Uterus (tissue), 4 donors: ENCODE data around the gene DISP3. TPM values are rescaled to one million over a fixed set of nuclear protein-coding genes. Genes with fewer than 3 reads are reported as not detected.

Experiments used
- DNase-seq, 2 donors: peaks; one replicate each; pipeline ENCODE4 v3.0.0-alpha.2; 2019 to 2020
- H3K27ac ChIP-seq, 2 donors: fragments of 200-600 bp; sonication (generic); 1 replicate in 1 of 2; 2 replicates in 1 of 2; pipeline ENCODE4 v1.5.1; 2016 to 2018
- H3K27me3 ChIP-seq, 2 donors: fragments of 200-600 bp; sonication (generic); one replicate each; pipeline ENCODE4 v1.5.1; 2018 to 2019; ENCODE audit warnings: control low read depth in 1 of 2
- H3K36me3 ChIP-seq, 2 donors: fragments of 200-600 bp; sonication (generic); one replicate each; pipeline ENCODE4 v1.5.1; 2019; ENCODE audit warnings: control low read depth in 1 of 2
- H3K4me1 ChIP-seq, 2 donors: fragments of 200-600 bp; sonication (generic); one replicate each; pipeline ENCODE4 v1.5.1; 2018 to 2019; ENCODE audit warnings: control low read depth in 1 of 2
- H3K4me3 ChIP-seq, 2 donors: fragments of 200-600 bp; sonication (generic); 1 replicate in 1 of 2; 2 replicates in 1 of 2; pipeline ENCODE4 v1.5.1; 2018 to 2019; ENCODE audit warnings: mild to moderate bottlenecking in 1 of 2
- H3K9me3 ChIP-seq, 2 donors: fragments of 200-600 bp; sonication (generic); one replicate each; pipeline ENCODE4 v1.5.1; 2019; ENCODE audit warnings: control low read depth in 1 of 2
- CTCF ChIP-seq, 4 experiments: fragments of 200-600 bp in 2 of 4; fragments of 450-650 bp in 2 of 4; sonication (generic) in 2 of 4; IDR thresholded peaks; one replicate each; pipeline ENCODE4 v1.5.1; 2016 to 2019; ENCODE audit warnings: antibody characterized with exemption in 4 of 4, mild to moderate bottlenecking in 2 of 4, moderate library complexity in 1 of 4
- POLR2A ChIP-seq, 2 donors: fragments of 450-650 bp; IDR thresholded peaks; one replicate each; pipeline ENCODE4 v1.6.1; 2016; ENCODE audit warnings: antibody characterized with exemption in 2 of 2, mild to moderate bottlenecking in 1 of 2, moderate library complexity in 1 of 2
- intact Hi-C: fragments of 100-400 bp; cut with DNase I; formaldehyde crosslinking; loops from one replicate; pipeline ENCODE4 v1.15.1; 2023; ENCODE audit warnings: low total_unique reads
- total RNA-seq, 4 donors: library from RNA; depleted of rRNA in 3 of 4; stranded (reverse); fragments of >200 nt in 3 of 4; gene quantifications; one replicate each; pipeline versions ENCODE4 v1.1.0 to v1.2.4, GENCODE V29; 2014 to 2023
- donor health status: DM: yes; HTN: yes; CAD: no.

DISP3 gene
- under 1 TPM in 2 of 4 donors, not detected in 2; 0.09 to 0.90 TPM for total RNA-seq

- Histone ChIP-seq H3K27ac (no peak within 1 kb of the TSS), H3K36me3 (no peaks in the 10 kb centered on the region), H3K4me3 (peak within 1 kb of the TSS; percentile 11), H3K4me1 (peaks cover 0 to 15% of the 10 kb centered on the region in 2 donors), H3K27me3 (peaks cover 0 to 12% of the 10 kb centered on the region in 2 donors), H3K9me3 (no peaks in the 10 kb centered on the region)
- DNase-seq, result peak in 1 of 2 donors; percentile 16
- intact Hi-C loops, result no loop called here
- TF ChIP-seq POLR2A (IDR thresholded peaks at IDR 0.05), result peak in 1 of 2 donors; percentile 29
- TF ChIP-seq CTCF (IDR thresholded peaks at IDR 0.05), result peak in 2 of 4 experiments; percentile 19 to 33
These were observed at the start of gene DISP3 for GRCh38 chr1:11478571-11479374. Gene DISP3, plus strand, starts transcription at chr1:11479155. Its CDS starts 21,838 bp downstream, at chr1:11500993.

DNA sequence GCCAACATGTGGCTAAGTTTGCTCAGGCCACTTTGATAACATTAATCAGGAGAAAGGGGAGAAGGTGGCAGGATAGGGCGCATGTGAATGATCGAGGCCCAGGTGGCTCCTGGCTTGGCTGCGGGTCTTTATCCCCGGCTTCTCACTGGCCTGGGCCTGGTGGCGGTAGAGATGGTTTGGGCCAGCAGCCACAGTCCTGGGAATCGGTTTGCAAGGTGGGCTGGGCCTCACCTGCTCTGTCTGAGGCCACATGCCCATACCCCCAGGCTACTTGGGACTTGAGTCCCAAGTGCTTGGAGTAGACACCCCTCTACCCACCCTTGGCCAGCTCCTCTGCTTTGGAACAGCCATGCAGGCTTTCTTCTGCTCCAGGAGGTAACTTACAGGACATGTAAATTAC, 49.7 kb upstream of the DISP3 start:
- Histone ChIP-seq H3K27me3 (no peaks in the 10 kb centered on the region), H3K36me3 (no peaks in the 10 kb centered on the region), H3K4me3 (no peak overlapping the region), H3K27ac (no peak overlapping the region), H3K4me1 (no peaks in the 10 kb centered on the region), H3K9me3 (no peaks in the 10 kb centered on the region)
- no peak for DNase-seq
- no peak for TF ChIP-seq POLR2A (IDR thresholded peaks at IDR 0.05)
- TF ChIP-seq CTCF (IDR thresholded peaks at IDR 0.05), result no peak
- intact Hi-C loops, result no loop called here

- Histone ChIP-seq H3K9me3 (no peaks in the 10 kb centered on the region), H3K27me3 (no peaks in the 10 kb centered on the region), H3K36me3 (no peaks in the 10 kb centered on the region), H3K4me3 (no peak overlapping the region), H3K4me1 (no peaks in the 10 kb centered on the region), H3K27ac (no peak overlapping the region)
- DNase-seq, result no peak
- intact Hi-C loops, result no loop called here
- TF ChIP-seq CTCF (IDR thresholded peaks at IDR 0.05) (no peak), POLR2A (IDR thresholded peaks at IDR 0.05) (no peak)
These were observed 49.0 kb upstream of the DISP3 start for GRCh38 chr1:11429935-11430334.

DNA sequence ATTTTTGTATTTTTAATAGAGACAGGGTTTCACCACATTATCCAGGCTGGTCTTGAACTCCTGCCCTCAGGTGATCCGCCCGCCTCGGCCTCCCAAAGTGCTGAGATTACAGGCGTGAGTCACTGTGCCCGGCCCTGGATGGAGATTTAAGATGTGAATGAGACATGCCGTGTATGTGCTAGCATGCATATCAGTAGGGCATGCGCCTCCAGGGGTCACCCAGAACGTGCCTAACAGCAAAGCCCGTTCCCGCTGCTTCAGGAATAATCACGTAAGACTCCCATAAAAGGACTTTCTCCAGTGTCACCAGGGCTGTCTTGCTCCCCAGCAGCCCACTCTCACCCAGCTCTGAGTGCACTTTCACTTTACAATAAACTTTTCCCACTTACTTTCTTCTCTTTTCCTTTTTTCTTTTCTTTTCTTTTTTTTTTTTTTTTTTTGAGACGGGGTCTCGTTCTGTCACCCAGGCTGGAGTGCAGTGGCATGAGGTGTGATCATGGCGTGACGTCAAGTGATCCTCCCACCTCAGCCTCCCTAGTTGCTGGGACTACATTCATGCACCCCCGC, 46.9 kb upstream of the DISP3 start:
- no peak overlapping the region for H3K27ac ChIP-seq
- intact Hi-C loops, result no loop called here
- no peaks in the 10 kb centered on the region for H3K36me3 ChIP-seq
- TF ChIP-seq CTCF (IDR thresholded peaks at IDR 0.05) (no peak), POLR2A (IDR thresholded peaks at IDR 0.05) (no peak)
- DNase-seq, result no peak
- no peaks in the 10 kb centered on the region for H3K4me1 ChIP-seq
- H3K4me3 ChIP-seq, result no peak overlapping the region
- no peaks in the 10 kb centered on the region for H3K27me3 ChIP-seq
- no peaks in the 10 kb centered on the region for H3K9me3 ChIP-seq

DNA sequence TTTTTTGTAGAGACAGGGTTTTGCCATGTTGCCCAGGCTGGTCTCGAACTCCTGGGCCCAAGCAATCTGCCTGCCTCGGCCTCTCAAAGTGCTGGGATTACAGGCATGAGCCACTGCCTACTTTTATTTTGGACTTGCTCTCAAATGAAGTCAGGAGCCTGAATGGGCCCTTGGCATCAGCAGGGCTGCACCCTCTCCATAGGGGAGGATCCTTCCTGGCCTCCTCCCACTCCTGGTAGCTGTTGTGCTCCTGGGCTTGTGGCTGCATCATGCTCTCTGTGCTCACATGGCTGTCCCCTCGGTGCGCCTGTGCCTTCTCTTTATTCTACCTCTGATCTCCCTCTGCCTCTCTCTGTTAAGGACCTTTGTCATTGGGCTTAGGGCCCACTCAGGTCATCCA, 46.4 kb upstream of the DISP3 start:
- Histone ChIP-seq H3K27ac (no peak overlapping the region), H3K4me1 (no peaks in the 10 kb centered on the region), H3K4me3 (no peak overlapping the region), H3K9me3 (no peaks in the 10 kb centered on the region), H3K27me3 (no peaks in the 10 kb centered on the region), H3K36me3 (no peaks in the 10 kb centered on the region)
- intact Hi-C loops, result no loop called here
- no peak for TF ChIP-seq POLR2A (IDR thresholded peaks at IDR 0.05)
- no peak for TF ChIP-seq CTCF (IDR thresholded peaks at IDR 0.05)
- no peak for DNase-seq
